SK-N-MC (cell line): ENCODE data around the gene KRT79.

Experiments used
- EZH2 ChIP-seq: fragments of 200-600 bp; sonication (generic); IDR thresholded peaks from one replicate; pipeline ENCODE4 v1.6.1; 2017; ENCODE audit warnings: antibody characterized with exemption
- FOXP2 ChIP-seq: optimal IDR thresholded peaks from 2 replicates; pipeline ENCODE3; 2011; ENCODE audit warnings: mild to moderate bottlenecking, moderate library complexity; ENCODE audit not compliant: insufficient read depth; ENCODE audit errors: extremely low read length, control extremely low read depth
- POLR2AphosphoS5 ChIP-seq: IDR thresholded peaks from 2 replicates; pipeline ENCODE4 v1.6.1; 2012; ENCODE audit warnings: mild to moderate bottlenecking, low read depth, low read length, borderline replicate concordance

GRCh38 chr12:52850681-52851080, 16.6 kb upstream of the KRT79 start:
- TF ChIP-seq EZH2 (no peak), POLR2AphosphoS5 (no peak), FOXP2 (no peak)
